Mammary epithelial cell (primary cell): ENCODE measurements around the gene NCKAP1.

ENCODE experiments used
- EZH2 ChIP-seq: IDR thresholded peaks from 2 replicates; pipeline ENCODE4 v1.6.1; 2012; ENCODE audit warnings: low read length, inconsistent platforms, borderline replicate concordance
- TF ChIP-seq, protein P1 (sequence below), 2 donors: IDR thresholded peaks in 1 of 2; conservative IDR thresholded peaks in 1 of 2; 2 replicates each; pipeline ENCODE4 v1.5.1; 2011 to 2012; ENCODE audit warnings: inconsistent platforms in 2 of 2, low read length in 2 of 2, mild to moderate bottlenecking in 2 of 2, control low read depth in 1 of 2, low read depth in 1 of 2; ENCODE audit not compliant: insufficient read depth in 1 of 2; ENCODE audit errors: extremely low read depth in 1 of 2

DNA sequence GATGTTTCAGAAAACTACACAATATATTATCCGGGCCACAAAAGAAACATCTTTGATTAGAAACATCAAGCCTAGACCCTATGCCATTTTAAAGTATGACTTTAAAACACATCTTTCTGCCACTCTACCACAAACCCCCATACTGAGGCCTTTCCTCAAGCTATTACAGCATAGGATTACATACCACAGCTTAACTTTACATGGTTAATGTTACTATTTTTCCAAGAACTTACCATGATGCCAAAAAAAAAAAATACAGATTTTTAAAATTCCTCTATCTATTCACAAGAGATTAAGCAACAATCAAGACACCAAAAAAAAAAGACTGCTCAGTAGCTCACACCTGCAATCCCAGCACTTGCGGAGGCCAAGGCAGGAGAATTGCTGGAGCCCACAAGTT lies 9.0 kb downstream of the NCKAP1 start:
- TF ChIP-seq EZH2: no peak
- TF ChIP-seq, protein P1, sequence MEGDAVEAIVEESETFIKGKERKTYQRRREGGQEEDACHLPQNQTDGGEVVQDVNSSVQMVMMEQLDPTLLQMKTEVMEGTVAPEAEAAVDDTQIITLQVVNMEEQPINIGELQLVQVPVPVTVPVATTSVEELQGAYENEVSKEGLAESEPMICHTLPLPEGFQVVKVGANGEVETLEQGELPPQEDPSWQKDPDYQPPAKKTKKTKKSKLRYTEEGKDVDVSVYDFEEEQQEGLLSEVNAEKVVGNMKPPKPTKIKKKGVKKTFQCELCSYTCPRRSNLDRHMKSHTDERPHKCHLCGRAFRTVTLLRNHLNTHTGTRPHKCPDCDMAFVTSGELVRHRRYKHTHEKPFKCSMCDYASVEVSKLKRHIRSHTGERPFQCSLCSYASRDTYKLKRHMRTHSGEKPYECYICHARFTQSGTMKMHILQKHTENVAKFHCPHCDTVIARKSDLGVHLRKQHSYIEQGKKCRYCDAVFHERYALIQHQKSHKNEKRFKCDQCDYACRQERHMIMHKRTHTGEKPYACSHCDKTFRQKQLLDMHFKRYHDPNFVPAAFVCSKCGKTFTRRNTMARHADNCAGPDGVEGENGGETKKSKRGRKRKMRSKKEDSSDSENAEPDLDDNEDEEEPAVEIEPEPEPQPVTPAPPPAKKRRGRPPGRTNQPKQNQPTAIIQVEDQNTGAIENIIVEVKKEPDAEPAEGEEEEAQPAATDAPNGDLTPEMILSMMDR (conservative IDR thresholded peaks at IDR 0.05 in 1 of 2, IDR thresholded peaks at IDR 0.05 in 1 of 2; ENCODE audit: extremely low read depth in 1 of 2, insufficient read depth in 1 of 2, low read depth in 1 of 2, low read length in 2 of 2): no peak
